ENCODE results near the gene CLEC14A.
A peak's percentile ranks its signal among the peaks of the same experiment; 100 is the strongest.

DNA sequence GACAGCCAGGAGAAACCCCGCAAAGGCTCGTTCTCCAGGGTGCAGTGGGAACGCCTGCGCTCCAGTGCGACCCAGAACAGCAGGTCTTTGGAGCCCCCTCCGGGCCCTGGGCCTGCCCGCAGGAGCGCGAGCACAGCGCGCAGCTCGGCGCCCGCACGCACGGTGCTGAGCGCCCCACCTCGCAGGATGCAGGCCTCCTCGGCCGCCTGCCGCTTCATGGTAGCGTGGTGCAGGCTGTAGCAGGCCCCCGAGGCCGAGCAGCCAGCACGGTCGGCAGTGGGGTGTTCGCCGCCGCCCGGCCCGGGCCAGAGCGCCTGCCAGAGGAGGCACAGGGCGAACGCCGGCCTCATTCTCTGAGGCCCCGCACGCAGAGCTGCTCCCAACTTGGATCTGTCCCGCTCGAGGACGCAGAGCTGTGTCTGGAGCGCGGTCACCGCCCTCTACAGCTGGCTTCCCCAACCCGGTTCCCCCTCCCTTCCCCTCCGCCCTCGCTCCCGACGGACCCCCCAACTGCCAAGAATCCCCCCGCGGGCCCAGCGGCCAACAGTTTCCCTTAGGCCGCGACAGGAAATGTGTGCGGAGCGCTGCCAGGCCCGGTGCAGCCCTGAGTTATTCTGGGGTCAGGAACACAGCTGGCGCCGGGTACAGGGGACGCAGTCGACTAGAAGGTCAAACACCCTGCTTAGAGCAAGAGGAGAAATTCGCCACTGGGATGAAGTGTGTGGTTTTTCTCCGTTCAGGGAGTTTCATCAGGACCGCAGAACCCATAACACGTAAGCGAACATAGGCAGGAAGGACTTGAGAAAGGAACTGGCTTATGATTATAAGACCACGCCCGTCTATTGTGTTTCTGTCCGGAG, at the start of gene CLEC14A:
- TF ChIP-seq, protein P1, sequence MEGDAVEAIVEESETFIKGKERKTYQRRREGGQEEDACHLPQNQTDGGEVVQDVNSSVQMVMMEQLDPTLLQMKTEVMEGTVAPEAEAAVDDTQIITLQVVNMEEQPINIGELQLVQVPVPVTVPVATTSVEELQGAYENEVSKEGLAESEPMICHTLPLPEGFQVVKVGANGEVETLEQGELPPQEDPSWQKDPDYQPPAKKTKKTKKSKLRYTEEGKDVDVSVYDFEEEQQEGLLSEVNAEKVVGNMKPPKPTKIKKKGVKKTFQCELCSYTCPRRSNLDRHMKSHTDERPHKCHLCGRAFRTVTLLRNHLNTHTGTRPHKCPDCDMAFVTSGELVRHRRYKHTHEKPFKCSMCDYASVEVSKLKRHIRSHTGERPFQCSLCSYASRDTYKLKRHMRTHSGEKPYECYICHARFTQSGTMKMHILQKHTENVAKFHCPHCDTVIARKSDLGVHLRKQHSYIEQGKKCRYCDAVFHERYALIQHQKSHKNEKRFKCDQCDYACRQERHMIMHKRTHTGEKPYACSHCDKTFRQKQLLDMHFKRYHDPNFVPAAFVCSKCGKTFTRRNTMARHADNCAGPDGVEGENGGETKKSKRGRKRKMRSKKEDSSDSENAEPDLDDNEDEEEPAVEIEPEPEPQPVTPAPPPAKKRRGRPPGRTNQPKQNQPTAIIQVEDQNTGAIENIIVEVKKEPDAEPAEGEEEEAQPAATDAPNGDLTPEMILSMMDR (IDR thresholded peaks at IDR 0.05 in 8 of 11, conservative IDR thresholded peaks at IDR 0.05 in 3 of 11), result peak in 1 of 11 experiments; percentile 15
- TF ChIP-seq POLR2AphosphoS5 (IDR thresholded peaks at IDR 0.05), result peak; percentile 54 to 77 (median 71)
